ENCODE data around the gene KRT10.

GRCh38 chr17:40836020-40836419, 13.6 kb upstream of the KRT10 start:
- no peak for TF ChIP-seq EGR1 (IDR thresholded peaks at IDR 0.05; ENCODE audit: low read depth in 2 of 2)
- TF ChIP-seq, protein P1, sequence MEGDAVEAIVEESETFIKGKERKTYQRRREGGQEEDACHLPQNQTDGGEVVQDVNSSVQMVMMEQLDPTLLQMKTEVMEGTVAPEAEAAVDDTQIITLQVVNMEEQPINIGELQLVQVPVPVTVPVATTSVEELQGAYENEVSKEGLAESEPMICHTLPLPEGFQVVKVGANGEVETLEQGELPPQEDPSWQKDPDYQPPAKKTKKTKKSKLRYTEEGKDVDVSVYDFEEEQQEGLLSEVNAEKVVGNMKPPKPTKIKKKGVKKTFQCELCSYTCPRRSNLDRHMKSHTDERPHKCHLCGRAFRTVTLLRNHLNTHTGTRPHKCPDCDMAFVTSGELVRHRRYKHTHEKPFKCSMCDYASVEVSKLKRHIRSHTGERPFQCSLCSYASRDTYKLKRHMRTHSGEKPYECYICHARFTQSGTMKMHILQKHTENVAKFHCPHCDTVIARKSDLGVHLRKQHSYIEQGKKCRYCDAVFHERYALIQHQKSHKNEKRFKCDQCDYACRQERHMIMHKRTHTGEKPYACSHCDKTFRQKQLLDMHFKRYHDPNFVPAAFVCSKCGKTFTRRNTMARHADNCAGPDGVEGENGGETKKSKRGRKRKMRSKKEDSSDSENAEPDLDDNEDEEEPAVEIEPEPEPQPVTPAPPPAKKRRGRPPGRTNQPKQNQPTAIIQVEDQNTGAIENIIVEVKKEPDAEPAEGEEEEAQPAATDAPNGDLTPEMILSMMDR (IDR thresholded peaks at IDR 0.05; ENCODE audit: low read depth, low read length, missing input control) = no peak
- no peak for TF ChIP-seq JUND (IDR thresholded peaks at IDR 0.05)
- TF ChIP-seq YY1 (IDR thresholded peaks at IDR 0.05) = no peak
- no peak for TF ChIP-seq ATF3 (IDR thresholded peaks at IDR 0.05)
- TF ChIP-seq SP1 (IDR thresholded peaks at IDR 0.05) = no peak
- TF ChIP-seq, protein P2, sequence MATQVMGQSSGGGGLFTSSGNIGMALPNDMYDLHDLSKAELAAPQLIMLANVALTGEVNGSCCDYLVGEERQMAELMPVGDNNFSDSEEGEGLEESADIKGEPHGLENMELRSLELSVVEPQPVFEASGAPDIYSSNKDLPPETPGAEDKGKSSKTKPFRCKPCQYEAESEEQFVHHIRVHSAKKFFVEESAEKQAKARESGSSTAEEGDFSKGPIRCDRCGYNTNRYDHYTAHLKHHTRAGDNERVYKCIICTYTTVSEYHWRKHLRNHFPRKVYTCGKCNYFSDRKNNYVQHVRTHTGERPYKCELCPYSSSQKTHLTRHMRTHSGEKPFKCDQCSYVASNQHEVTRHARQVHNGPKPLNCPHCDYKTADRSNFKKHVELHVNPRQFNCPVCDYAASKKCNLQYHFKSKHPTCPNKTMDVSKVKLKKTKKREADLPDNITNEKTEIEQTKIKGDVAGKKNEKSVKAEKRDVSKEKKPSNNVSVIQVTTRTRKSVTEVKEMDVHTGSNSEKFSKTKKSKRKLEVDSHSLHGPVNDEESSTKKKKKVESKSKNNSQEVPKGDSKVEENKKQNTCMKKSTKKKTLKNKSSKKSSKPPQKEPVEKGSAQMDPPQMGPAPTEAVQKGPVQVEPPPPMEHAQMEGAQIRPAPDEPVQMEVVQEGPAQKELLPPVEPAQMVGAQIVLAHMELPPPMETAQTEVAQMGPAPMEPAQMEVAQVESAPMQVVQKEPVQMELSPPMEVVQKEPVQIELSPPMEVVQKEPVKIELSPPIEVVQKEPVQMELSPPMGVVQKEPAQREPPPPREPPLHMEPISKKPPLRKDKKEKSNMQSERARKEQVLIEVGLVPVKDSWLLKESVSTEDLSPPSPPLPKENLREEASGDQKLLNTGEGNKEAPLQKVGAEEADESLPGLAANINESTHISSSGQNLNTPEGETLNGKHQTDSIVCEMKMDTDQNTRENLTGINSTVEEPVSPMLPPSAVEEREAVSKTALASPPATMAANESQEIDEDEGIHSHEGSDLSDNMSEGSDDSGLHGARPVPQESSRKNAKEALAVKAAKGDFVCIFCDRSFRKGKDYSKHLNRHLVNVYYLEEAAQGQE (IDR thresholded peaks at IDR 0.05) = no peak
- no peak for TF ChIP-seq FOXA1 (IDR thresholded peaks at IDR 0.05)
- TF ChIP-seq NR2F2 (IDR thresholded peaks at IDR 0.05) = no peak
- no peak for TF ChIP-seq MAX (IDR thresholded peaks at IDR 0.05)
- TF ChIP-seq, protein P3, sequence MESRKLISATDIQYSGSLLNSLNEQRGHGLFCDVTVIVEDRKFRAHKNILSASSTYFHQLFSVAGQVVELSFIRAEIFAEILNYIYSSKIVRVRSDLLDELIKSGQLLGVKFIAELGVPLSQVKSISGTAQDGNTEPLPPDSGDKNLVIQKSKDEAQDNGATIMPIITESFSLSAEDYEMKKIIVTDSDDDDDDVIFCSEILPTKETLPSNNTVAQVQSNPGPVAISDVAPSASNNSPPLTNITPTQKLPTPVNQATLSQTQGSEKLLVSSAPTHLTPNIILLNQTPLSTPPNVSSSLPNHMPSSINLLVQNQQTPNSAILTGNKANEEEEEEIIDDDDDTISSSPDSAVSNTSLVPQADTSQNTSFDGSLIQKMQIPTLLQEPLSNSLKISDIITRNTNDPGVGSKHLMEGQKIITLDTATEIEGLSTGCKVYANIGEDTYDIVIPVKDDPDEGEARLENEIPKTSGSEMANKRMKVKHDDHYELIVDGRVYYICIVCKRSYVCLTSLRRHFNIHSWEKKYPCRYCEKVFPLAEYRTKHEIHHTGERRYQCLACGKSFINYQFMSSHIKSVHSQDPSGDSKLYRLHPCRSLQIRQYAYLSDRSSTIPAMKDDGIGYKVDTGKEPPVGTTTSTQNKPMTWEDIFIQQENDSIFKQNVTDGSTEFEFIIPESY (IDR thresholded peaks at IDR 0.05) = no peak
